HL-60/S4 treated with retinoic acid at 250 ng/mL for 4 days and 3 days (cell line): ENCODE measurements around the gene B3GNT2.

ENCODE experiments used
- in situ Hi-C: fragments of 300-500 bp; cut with MboI; formaldehyde crosslinking; loops from 2 replicates; pipeline ENCODE4 v1.7.0; 2022; ENCODE audit warnings: low sequenced_read_pairs

B3GNT2 gene

DNA sequence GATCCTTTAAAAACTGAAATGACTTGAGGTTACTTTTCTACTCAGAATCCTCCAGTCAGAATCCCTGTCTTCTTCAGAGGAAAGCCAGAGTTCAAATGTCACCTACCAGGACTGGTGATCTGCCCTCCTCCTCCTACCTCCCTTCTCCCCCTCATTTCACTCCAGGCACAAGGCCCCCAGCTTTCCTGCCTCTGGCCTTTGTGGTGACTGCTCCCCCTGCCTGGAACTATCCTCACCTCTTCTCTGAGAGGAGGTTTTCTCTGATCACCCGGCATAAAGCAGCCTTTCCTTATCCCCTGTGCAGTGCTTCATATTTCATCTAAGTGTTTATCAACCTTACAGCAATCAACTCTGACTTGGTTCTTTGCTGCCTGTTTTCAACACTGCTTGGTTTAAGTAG lies 6.8 kb downstream of the B3GNT2 start:
- in situ Hi-C loops: no loop called here

DNA sequence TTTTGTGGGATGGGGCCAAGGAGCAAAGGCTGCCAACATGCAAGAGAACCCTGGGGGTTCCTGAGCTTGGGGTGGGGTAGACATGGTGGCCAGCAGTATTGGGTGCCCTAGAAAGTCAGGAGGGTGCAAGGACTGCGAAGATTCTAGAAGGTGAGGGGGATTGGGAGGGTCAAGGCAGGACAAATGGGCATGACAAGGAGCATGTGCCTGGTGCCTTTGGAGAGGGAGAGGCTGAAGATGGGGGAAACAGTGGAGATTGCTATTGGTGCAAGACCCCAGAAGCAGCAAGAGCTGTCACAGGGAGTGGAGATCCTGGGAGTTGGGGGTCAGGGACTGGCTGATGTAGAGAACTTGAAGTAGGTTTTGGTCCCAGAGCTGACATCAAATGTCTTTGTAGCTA lies 7.5 kb downstream of the B3GNT2 start:
- in situ Hi-C loops: no loop called here

DNA sequence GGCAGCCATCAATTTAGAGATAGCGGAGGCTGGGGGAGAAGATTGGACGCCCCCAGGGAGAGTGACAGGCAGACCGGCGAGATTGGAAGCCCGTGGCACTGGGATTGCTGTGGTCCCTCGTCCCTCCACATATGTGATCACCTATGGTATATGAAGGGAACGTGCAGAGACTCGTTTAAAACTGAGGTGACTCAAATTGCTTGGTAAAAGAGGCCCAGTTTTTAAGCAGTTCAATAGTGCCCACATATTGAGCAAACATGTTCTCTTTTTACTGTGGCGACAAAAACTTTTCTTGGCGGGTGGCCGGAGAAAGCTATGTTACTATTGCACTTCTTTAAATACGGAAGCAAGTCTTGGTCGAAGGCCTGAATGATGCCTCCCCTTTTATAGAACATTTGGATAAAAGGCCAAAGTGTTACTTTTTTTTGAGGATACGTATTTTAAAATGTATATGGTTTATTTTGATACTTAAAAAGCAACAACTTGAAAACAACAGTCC lies 9.1 kb downstream of the B3GNT2 start:
- in situ Hi-C loops: no loop called here

DNA sequence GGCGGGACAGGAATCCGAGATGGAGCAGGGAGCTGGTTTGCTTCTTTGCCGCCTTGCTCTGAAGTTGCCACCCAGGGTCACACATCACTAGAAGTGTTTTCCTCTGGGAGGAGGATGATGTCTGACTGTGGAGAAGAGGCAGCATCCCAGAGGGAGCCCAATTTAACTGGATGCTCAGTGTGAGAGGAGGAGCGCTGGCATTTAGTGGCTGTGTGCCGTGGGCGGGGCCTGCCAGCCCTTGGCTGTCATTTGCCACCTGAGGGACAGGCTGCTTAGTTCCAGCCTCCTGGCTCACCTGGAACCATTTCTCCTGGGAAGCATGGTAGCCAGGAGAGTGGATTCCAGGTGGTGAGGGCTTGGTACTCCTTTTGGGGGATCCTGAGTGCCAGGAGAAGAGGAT lies 9.6 kb downstream of the B3GNT2 start:
- in situ Hi-C loops: no loop called here

DNA sequence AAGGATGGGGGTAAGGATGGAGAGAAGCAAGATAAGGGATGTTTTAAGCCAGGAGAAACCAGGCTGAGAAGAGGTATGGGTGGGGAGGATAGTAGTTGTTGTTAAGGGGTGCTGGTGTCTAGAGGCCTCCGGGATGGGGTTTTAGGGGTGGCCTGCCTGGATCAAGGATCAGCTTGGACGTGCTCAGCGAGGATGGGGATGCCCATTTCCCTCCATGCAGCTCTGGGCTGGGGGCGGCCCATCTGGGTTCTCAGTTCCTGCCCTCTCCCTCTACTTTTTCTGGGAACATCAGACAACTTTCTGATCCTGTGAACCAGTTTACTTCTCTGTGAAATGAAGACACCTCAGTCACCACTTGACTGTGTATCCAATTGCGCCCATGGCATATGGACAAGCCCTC lies 10.1 kb downstream of the B3GNT2 start:
- in situ Hi-C loops: no loop called here

DNA sequence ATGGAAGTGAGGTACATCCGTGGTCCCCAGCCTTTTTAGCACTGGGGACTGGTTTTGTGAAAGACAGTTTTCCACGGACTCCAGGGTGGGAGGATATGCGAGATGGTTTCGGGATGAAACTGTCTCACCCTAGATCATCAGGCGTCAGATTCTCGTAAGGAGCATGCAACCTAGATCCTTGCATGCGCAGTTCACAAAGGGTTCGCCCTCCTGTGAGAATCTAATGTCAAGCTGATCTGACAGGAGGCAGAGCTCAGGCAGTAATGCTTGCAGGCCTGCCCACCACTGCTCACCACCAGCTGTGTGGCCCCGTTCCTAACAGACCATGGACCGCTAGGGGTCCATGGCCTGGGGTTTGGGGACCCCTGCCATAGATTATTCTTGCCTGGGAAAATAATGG lies 11.6 kb downstream of the B3GNT2 start:
- in situ Hi-C loops: no loop called here

DNA sequence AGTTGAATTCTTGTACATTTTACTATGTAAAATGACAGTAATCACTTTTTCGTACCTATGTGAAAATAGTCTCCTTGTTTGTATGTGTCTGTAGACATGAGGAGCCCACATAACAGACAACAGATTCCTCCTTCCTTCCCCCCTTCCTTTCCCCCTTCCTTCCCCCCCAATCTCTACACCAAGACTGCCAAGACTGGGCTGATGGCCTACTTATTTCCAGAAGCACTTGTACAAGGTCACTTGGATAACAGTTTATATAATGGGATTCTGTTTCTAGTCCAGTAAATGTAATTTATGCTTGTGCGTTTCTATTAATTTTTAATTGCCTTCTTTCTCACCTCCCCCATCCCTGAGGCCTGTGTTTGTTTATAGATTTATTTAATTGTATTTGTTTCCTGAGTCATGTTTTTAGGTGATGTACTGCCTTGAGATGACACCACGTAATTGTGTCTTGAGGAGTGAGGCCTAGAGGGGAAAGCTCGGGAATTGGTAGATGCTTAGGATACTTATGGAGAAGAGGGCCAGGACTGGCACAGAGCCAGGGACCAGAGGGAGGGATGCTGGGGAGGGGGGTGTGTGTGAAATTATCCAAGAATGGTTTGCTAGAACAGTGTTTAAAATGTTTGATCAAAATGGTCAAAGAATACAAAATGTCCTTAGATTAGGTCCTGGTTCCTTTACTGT lies 12.3 kb downstream of the B3GNT2 start:
- in situ Hi-C loops: no loop called here

DNA sequence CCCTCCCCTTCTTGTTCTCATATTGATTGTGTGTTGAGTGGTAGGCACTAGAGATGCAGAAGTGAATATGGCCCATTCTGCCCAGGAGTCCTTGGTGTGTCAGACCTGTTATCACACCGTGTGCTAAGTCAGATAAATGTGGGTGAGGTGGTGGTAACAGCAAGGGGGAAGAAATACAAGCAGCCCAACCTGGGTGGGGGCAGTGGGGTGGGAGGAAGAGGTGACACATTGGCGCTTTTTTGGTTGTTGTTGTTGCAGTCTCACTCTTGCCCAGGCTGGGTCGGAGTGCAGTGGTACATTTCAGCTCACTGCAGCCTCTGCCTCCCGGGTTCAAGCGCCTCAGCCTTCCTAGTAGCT lies 12.8 kb downstream of the B3GNT2 start:
- in situ Hi-C loops: no loop called here

DNA sequence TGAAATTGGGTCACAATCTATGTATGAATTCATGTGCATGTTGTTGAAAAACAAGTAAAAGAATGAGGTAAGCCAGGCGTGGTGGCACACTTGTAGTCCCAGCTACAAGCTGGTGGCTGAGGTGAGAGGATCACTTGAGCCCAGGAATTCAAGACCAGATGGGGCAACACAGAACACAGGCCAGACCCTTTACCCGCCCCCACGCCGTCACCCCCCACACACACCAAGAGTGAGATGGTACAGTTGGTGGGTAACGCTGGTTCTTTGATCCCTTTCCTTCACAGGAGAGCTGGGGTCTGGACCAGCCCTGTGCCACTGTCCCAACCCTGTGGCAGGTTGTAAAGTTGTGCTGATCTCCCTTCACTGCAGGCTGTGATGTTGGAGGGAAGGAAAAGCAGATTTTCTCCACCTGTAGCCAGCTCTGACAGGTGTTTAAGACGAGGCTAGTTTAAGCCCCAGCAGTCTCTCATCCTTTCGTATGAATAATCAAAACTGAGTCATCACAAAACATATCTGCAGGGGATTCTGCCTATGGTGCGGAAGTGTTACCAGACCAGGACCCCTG lies 13.6 kb downstream of the B3GNT2 start:
- in situ Hi-C loops: no loop called here

DNA sequence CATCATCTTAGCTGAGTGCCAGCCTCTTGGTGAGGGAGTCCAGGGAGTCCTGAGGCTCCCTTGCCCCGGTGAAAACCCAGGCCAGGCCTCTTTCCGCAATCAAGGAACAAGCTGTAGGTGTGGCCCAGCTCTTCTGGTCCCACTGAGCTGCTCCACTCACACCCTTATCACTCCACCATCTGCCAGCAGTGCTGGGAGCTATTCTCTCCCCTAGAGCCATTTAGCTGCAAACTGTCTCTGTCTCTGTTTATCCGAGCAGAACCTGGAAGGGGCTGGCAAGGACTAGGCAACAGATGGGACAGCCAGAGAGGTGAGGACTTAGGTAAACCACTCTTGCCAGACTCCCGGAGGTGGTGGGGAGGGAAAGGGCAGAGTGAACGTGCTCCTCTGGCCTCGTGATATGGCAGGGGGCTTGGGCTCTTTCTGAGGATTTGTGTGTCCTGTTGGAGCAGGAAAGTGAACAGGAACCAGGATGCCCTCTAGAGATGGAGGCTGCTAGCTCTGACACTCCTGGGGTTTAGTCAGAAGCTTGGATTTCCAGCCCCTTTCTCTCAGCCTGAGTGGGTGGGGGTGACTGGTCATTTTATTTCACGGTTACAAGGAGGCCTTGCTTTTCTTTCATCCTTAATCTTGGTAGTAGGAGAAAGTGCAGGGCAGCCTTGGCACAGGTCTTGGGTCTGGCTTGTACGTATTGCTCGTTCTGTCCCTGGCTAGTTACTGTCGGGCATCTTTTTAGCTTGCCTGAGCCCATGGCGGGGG lies 19.6 kb downstream of the B3GNT2 start:
- in situ Hi-C loops: no loop called here

DNA sequence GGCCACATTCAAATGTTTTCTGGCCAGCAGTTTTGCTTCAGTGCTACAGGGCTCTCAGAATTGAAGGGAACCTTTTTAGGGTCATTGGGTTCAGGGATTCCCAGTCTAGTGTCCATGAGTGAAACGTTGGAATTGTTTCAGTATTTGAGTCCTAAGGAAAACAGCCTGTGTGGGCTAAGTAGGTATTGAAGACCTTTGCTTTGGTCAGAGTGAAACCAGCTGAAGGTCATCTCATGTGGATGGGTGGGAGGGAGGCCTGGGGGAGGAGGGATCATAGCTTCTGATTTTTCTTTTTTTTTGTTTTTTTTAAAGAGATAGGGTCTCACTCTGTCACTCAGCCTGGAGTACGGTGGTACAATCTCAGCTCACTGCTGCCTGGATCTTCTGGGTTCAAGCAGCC lies 20.2 kb downstream of the B3GNT2 start:
- in situ Hi-C loops: no loop called here

DNA sequence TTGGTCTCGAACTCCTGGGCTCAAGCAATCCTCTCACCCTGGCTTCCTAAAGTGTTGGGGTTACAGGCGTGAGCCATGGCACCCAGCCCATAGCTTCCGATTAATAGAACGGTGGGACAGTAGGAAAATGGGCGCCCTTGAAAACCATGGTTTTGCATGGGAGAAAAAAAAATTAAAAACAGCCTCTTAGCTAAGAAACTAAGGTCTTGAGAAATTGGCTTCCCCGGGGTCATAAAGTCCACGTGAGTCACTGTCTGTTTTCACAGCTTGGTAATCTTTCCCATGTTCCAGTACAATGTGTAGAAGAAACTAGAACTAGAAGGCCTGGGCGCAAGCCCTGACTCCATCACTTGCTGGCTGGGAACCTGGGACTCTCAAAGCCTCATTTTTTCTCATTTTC lies 20.7 kb downstream of the B3GNT2 start:
- in situ Hi-C loops: no loop called here

DNA sequence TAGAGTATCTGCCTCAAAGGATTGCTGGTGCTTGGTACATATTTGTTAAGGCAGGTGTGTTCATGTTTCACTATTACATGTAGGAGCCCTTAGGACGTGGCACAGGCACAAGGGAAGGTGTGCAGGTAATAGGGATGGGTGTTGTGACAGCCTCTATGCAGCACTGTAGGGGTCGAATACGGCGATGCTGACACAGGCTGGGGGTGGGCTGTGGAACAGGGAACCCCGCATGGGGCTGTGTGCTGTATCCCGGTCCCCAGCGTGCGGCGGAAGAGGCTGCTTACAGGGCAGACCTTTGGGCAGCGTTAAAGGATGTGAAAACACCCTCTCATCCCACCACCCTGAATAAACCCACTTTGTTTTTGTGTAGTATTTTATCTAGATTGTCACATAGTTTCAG lies 21.5 kb downstream of the B3GNT2 start:
- in situ Hi-C loops: no loop called here

DNA sequence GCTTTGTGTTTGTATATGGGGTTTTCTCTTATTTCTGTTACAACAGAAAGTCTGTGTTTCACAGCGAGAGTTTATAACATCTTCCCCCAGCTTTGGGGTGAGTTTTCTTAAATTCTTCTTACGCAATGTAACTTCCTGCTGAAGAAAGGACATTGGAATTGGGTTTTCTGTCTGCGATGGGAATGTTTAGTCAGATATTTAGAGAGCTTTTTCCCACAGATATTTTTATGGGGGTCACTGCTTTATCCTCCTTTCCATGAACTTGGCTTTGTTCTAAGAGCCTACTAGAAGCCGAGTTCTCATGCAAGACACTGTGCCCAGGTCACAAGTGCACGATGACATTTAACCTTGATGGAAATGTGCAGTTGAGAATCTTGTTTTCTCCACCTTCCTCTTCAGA lies 22.1 kb downstream of the B3GNT2 start:
- in situ Hi-C loops: no loop called here

DNA sequence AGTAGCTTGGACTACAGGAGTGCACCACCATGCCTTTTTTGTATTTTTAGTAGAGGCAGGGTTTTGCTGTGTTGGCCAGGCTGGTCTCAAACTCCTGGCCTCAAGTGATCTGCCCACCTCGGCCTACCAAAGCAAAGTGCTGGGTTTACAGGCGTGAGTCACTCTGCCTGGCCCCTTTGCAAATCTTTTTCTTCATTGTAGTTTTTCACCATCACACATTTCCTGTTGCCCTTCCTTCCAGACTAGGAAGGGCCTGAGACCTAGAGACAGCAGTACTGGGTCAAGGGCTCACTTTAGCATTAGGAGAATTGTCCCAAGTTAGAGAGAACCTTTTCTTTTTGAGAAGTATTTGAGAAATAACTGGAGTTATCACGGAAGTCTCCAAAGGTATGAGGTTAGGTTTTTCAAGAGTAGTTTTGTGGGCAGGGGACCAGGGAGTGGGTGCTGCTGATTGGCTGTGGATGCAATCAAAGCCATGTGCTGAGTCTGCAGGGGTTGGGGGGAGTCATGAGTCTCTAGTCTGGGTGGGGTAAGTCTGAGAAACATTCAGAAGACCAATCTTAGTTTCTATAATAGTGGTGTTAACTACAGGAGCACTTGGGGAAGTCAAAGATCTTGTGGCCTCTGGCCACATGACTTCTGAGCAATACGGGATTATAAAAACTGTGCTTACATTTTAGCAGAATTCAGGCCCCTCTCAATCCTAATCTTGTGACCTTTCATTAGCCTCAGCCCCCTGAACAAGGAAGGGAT lies 23.7 kb downstream of the B3GNT2 start:
- in situ Hi-C loops: no loop called here

DNA sequence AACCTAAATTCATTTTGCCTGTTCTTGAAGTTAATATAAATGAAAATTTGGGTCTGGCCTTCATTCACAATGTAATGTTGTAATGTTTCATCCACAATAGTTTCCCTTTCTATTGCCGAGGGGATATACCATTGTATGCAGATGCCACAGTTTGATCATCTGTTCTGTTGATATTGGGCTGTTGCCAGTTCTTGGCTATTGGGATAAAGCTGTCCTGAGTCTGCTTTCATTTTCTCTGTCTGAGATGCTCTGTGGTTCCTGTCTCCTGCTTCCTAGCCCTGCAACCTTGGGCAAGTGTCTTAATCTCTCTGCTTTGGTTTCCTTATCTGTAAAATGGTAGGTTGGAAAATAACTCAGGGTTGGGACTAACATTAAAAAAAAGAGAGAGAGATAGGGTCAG lies 25.2 kb downstream of the B3GNT2 start:
- in situ Hi-C loops: no loop called here

DNA sequence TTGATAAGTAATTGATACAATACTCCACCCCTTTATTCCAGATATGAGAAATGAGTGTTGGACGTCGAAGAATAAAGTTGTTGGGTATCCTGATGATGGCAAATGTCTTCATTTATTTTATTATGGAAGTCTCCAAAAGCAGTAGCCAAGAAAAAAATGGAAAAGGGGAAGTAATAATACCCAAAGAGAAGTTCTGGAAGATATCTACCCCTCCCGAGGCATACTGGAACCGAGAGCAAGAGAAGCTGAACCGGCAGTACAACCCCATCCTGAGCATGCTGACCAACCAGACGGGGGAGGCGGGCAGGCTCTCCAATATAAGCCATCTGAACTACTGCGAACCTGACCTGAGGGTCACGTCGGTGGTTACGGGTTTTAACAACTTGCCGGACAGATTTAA lies 26.3 kb downstream of the B3GNT2 start:
- in situ Hi-C loops: no loop called here

DNA sequence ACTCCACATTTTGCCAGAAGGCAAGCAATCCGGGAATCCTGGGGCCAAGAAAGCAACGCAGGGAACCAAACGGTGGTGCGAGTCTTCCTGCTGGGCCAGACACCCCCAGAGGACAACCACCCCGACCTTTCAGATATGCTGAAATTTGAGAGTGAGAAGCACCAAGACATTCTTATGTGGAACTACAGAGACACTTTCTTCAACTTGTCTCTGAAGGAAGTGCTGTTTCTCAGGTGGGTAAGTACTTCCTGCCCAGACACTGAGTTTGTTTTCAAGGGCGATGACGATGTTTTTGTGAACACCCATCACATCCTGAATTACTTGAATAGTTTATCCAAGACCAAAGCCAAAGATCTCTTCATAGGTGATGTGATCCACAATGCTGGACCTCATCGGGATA lies 26.8 kb downstream of the B3GNT2 start:
- in situ Hi-C loops: no loop called here

DNA sequence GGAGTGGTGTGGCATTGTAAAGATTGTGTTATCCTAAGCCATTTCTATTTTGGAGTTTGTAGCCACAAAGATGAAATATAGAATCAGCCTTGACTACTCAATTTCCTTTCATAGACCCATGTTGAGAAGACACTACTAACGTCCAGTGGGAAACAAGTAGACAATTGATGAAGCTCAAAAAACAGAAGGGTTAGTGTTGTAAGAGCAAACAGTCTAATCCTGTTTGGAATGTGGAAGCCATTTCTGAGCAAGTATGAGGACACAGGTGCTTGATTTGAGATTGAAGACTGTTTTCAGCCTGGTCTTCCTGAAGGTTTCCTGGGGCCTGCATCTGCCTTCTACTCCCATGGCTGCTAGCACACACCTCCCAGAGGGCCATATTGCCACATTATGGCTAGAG lies 29.1 kb downstream of the B3GNT2 start:
- in situ Hi-C loops: no loop called here

DNA sequence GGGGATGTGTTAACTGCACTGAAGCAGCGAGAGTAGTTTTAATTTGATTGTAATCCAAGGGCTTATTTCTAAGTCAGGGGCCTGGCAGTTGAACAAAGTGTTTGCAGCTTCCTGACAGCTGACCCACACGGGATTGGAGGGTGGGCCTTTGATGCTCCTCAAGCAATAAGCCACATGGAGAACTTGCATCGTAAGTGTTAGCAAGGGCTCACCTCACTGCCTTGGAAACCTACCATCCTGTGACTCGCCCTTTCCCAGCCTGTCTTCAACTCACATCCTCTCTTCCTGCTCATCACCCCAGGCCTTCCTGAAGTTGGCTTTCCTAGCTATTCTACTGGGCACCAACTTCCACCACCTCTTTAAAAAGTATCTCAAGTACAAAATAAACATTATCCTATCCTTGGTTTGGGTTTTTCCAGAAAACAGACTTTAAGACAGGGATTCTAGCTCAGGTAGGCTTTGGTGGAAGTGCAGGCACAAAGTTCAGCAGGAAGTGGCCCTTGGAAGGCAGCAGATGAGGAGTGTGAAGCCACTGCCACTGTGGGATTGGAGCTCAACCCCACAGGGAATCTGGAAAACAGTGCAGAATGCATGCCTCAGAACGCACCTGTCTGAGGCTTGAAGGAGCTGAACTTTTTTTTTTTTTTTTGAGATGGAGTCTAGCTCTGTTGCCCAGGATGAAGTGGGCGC lies 31.6 kb downstream of the B3GNT2 start:
- in situ Hi-C loops: no loop called here

DNA sequence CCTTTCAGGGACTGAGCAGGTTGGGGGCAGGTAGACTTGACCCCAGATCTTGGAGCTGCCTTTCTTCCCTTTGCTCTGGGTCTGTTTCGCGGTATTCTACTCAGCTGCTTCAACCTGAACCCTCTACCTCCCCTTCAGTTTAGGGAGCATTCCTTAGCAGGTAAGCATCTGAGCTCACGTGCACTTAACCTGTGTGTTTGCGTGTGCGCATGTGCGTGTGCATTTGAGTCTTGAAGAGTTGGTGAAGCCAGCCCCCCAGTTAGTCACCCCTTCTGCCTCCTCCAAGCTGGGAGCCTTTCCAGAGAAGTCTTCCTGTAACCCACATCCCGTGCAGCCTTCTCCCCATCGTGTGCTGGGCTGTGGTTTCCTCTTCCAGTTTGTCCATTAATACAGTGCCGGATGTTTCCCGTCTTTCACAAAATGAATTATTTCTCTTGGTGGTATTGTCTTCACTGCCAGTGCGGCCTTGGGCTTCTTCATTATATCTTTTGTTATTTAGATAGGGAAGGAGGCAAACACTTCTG lies 33.2 kb downstream of the B3GNT2 start:
- in situ Hi-C loops: no loop called here
